K562 (cell line): ENCODE measurements around the gene ABHD3. TPM values are rescaled to one million over a fixed set of nuclear protein-coding genes. Genes with fewer than 3 reads are reported as not detected.
A peak's percentile ranks its signal among the peaks of the same experiment; 100 is the strongest.

Source experiments
- CBFB ChIP-seq: sonication (generic); formaldehyde crosslinking; IDR thresholded peaks from 2 replicates; pipeline ENCODE4 v1.4.0; 2020; ENCODE audit warnings: mild to moderate bottlenecking, missing genetic modification reagents
- CC2D1A ChIP-seq: fragments of 450-650 bp; IDR thresholded peaks from 2 replicates; pipeline ENCODE4 v1.6.1; 2017; ENCODE audit warnings: mild to moderate bottlenecking
- IFI16 ChIP-seq: fragments of 250-450 bp; sonication (Bioruptor Pico); IDR thresholded peaks from 2 replicates; pipeline ENCODE4 v2.1.2; 2022; ENCODE audit warnings: mild to moderate bottlenecking, inconsistent platforms
- MAZ ChIP-seq, 2 experiments: fragments of 450-650 bp in 1 of 2; sonication (generic) in 1 of 2; formaldehyde crosslinking; IDR thresholded peaks in 1 of 2; conservative IDR thresholded peaks in 1 of 2; 2 replicates each; pipeline versions ENCODE4 v1.4.0 to v1.5.0; 2020; ENCODE audit warnings: mild to moderate bottlenecking in 1 of 2, missing genetic modification reagents in 1 of 2
- MEF2A ChIP-seq: IDR thresholded peaks from 2 replicates; pipeline ENCODE4 v1.6.1; 2011; ENCODE audit warnings: low read depth, mild to moderate bottlenecking, low read length, moderate library complexity; ENCODE audit not compliant: control insufficient read depth
- MTF1 ChIP-seq: fragments of 250-450 bp; sonication (Bioruptor Pico); IDR thresholded peaks from 2 replicates; pipeline ENCODE4 v1.9.0; 2021; ENCODE audit warnings: moderate library complexity, mild to moderate bottlenecking, inconsistent platforms, borderline replicate concordance
- NCOA1 ChIP-seq: fragments of 450-650 bp; IDR thresholded peaks from 2 replicates; pipeline ENCODE4 v1.6.1; 2016; ENCODE audit warnings: low read depth
- NFIC ChIP-seq: fragments of 450-650 bp; IDR thresholded peaks from 2 replicates; pipeline ENCODE4 v1.6.1; 2017; ENCODE audit warnings: mild to moderate bottlenecking, inconsistent platforms
- NFXL1 ChIP-seq: fragments of 450-650 bp; formaldehyde crosslinking; IDR thresholded peaks from 2 replicates; pipeline ENCODE4 v1.4.0; 2021; ENCODE audit warnings: mild to moderate bottlenecking
- NUFIP1 ChIP-seq: fragments of 450-650 bp; IDR thresholded peaks from 2 replicates; pipeline ENCODE4 v1.6.1; 2018; ENCODE audit not compliant: partially characterized antibody
- RBM39 ChIP-seq: fragments of 200-400 bp; formaldehyde crosslinking; optimal IDR thresholded peaks from 2 replicates; pipeline ENCODE3; 2018; ENCODE audit warnings: low read depth, low read length
- SMAD1 ChIP-seq: fragments of 150-350 bp; IDR thresholded peaks from 2 replicates; pipeline ENCODE4 v1.6.1; 2014; ENCODE audit warnings: low read length, low read depth; ENCODE audit not compliant: partially characterized antibody
- SMARCA4 ChIP-seq: fragments of 450-650 bp; IDR thresholded peaks from 2 replicates; pipeline ENCODE4 v1.6.1; 2016
- SREBF2 ChIP-seq: sonication (generic); formaldehyde crosslinking; IDR thresholded peaks from 2 replicates; pipeline ENCODE4 v1.4.0; 2020; ENCODE audit warnings: mild to moderate bottlenecking, missing genetic modification reagents
- TSC22D4 ChIP-seq: fragments of 450-650 bp; IDR thresholded peaks from 2 replicates; pipeline ENCODE4 v1.6.1; 2016; ENCODE audit warnings: missing genetic modification characterization, missing biosample characterization, control low read depth
- ZNF133 ChIP-seq: fragments of 250-450 bp; sonication (Bioruptor Pico); IDR thresholded peaks from 2 replicates; pipeline ENCODE4 v1.4.0; 2020; ENCODE audit warnings: mild to moderate bottlenecking
- ZNF165 ChIP-seq: fragments of 250-450 bp; sonication (Bioruptor Pico); IDR thresholded peaks from 2 replicates; pipeline ENCODE4 v1.4.0; 2020; ENCODE audit warnings: borderline replicate concordance
- ZNF212 ChIP-seq: fragments of 450-650 bp; formaldehyde crosslinking; IDR thresholded peaks from 2 replicates; pipeline ENCODE4 v1.4.0; 2020; ENCODE audit warnings: mild to moderate bottlenecking
- ZNF444 ChIP-seq: fragments of 250-450 bp; sonication (Bioruptor Pico); IDR thresholded peaks from 2 replicates; pipeline ENCODE4 v1.4.0; 2020; ENCODE audit warnings: mild to moderate bottlenecking, moderate library complexity
- ZNF551 ChIP-seq: fragments of 250-450 bp; sonication (Bioruptor Pico); IDR thresholded peaks from 2 replicates; pipeline ENCODE4 v1.5.0; 2021; ENCODE audit warnings: mild to moderate bottlenecking, moderate library complexity
- ZNF699 ChIP-seq: fragments of 250-450 bp; sonication (Bioruptor Pico); IDR thresholded peaks from 2 replicates; pipeline ENCODE4 v1.8.0; 2021; ENCODE audit warnings: mild to moderate bottlenecking, moderate library complexity; ENCODE audit not compliant: insufficient replicate concordance
- ZNF766 ChIP-seq: fragments of 200-800 bp; sonication (Bioruptor generic); conservative IDR thresholded peaks from 2 replicates; pipeline ENCODE4 v1.6.1; 2016; ENCODE audit warnings: missing genetic modification characterization, missing compliant biosample characterization
- polyA plus RNA-seq, 8 experiments: library from polyadenylated mRNA; depleted of rRNA in 4 of 8; stranded (reverse) in 5 of 8; unstranded in 3 of 8; fragments of >200 nt; fragmentation: Nextera tagmentation in 2 of 8; fragmentation: Illumina TruSeq in 1 of 8; extraction: Ambion mirVana in 2 of 8; extraction: Trizol in 1 of 8; gene quantifications; 2 replicates each; pipeline versions ENCODE4 v1.2.1 to v1.2.3, GENCODE V29; 2011 to 2014; ENCODE audit warnings: inconsistent platforms in 1 of 8, missing spikeins in 1 of 8
- total RNA-seq, 7 experiments: library from RNA; depleted of rRNA in 6 of 7; stranded (reverse); fragments of >200 nt in 6 of 7; fragmentation: Illumina TruSeq in 2 of 7; extraction: Trizol in 2 of 7; gene quantifications; 2 replicates each; pipeline versions ENCODE4 v1.2.1 to v1.2.3, GENCODE V29; 2011 to 2021; ENCODE audit warnings: low replicate concordance in 1 of 7
- TF ChIP-seq, protein P1 (sequence below): fragments of 250-450 bp; sonication (Bioruptor Pico); IDR thresholded peaks from 2 replicates; pipeline ENCODE4 v1.6.1; 2021; ENCODE audit warnings: mild to moderate bottlenecking
- TF ChIP-seq, protein P2 (sequence below): fragments of 450-650 bp; IDR thresholded peaks from 2 replicates; pipeline ENCODE4 v1.6.1; 2016; ENCODE audit warnings: mild to moderate bottlenecking
- TF ChIP-seq, protein P3 (sequence below), 2 experiments: IDR thresholded peaks in 1 of 2; conservative IDR thresholded peaks in 1 of 2; 2 replicates each; pipeline ENCODE4 v1.6.1; 2016; ENCODE audit warnings: low read depth in 2 of 2, mild to moderate bottlenecking in 1 of 2, missing compliant biosample characterization in 1 of 2, missing genetic modification characterization in 1 of 2, moderate library complexity in 1 of 2

ABHD3 gene
- total and polyA plus RNA-seq, 9 of the 15 experiments (the other 6 are each of a cell fraction or from before 2014, with no cell fraction given): 6.3 to 38.8 (median 19.4) TPM

DNA sequence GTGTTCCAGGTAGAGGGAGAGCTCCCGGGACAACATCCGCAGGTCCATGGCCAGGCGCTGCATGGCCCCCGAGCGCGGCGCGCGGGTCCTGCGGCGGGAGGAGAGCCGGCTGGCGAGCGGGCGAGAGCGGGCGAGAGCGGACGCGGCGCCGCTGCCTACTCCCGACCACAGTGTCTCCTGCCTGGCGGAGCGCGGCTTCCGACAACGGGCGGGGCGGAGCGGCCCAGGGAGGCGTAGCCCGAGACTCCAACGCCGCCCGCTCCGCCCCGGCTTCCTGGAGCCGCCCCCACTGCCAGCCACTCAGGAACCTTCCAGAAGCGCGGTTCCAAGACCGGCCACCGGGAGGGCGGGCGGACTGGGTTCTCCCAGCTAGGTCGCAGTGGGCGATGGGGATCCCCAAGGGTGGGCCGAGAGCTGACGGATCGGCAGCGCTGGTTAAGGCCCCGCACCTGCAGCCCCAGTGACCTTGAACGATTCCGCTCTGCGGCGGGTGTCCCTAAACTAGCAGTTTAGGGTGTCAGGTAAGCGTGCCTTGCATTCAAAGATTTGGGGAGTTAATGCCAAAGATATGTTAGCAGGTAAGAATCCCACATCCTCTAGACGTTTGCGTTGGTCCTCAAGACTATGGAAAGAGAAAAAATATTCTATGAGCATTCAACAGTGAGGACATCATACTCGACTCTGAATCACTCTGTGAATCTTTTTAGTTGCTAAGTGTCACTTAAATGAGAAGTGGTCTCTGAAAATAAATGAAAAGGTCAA is at the start of gene ABHD3 (continued):
- TF ChIP-seq, protein P1, sequence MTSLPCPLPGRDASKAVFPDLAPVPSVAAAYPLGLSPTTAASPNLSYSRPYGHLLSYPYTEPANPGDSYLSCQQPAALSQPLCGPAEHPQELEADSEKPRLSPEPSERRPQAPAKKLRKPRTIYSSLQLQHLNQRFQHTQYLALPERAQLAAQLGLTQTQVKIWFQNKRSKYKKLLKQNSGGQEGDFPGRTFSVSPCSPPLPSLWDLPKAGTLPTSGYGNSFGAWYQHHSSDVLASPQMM (CRISPR knock-in tag): no peak
- TF ChIP-seq RBM39 (no peak), SREBF2 (no peak), CBFB (no peak), ZNF699 (CRISPR knock-in tag) (no peak), MAZ (CRISPR knock-in tag; conservative IDR thresholded peaks at IDR 0.05 in 1 of 2, IDR thresholded peaks at IDR 0.05 in 1 of 2) (peak; percentile 74 to 84), IFI16 (CRISPR knock-in tag) (no peak), ZNF551 (CRISPR knock-in tag) (no peak), TSC22D4 (tag) (no peak), ZNF133 (no peak), MEF2A (no peak), ZNF212 (CRISPR knock-in tag) (no peak), NUFIP1 (no peak), SMAD1 (no peak), ZNF165 (no peak), NFIC (no peak; the same call in 1 of the 2 replicates), ZNF766 (CRISPR knock-in tag) (no peak), NCOA1 (no peak), NFXL1 (CRISPR knock-in tag) (no peak), ZNF444 (CRISPR knock-in tag) (no peak), CC2D1A (no peak), MTF1 (CRISPR knock-in tag) (no peak), SMARCA4 (peak; percentile 24; the same call in 1 of the 2 replicates)
- TF ChIP-seq, protein P2, sequence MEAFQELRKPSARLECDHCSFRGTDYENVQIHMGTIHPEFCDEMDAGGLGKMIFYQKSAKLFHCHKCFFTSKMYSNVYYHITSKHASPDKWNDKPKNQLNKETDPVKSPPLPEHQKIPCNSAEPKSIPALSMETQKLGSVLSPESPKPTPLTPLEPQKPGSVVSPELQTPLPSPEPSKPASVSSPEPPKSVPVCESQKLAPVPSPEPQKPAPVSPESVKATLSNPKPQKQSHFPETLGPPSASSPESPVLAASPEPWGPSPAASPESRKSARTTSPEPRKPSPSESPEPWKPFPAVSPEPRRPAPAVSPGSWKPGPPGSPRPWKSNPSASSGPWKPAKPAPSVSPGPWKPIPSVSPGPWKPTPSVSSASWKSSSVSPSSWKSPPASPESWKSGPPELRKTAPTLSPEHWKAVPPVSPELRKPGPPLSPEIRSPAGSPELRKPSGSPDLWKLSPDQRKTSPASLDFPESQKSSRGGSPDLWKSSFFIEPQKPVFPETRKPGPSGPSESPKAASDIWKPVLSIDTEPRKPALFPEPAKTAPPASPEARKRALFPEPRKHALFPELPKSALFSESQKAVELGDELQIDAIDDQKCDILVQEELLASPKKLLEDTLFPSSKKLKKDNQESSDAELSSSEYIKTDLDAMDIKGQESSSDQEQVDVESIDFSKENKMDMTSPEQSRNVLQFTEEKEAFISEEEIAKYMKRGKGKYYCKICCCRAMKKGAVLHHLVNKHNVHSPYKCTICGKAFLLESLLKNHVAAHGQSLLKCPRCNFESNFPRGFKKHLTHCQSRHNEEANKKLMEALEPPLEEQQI: no peak
- TF ChIP-seq, protein P3, sequence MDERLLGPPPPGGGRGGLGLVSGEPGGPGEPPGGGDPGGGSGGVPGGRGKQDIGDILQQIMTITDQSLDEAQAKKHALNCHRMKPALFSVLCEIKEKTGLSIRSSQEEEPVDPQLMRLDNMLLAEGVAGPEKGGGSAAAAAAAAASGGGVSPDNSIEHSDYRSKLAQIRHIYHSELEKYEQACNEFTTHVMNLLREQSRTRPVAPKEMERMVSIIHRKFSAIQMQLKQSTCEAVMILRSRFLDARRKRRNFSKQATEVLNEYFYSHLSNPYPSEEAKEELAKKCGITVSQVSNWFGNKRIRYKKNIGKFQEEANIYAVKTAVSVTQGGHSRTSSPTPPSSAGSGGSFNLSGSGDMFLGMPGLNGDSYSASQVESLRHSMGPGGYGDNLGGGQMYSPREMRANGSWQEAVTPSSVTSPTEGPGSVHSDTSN (CRISPR knock-in tag; IDR thresholded peaks at IDR 0.05; ENCODE audit: low read depth): no peak
- TF ChIP-seq, protein P3 (tag; conservative IDR thresholded peaks at IDR 0.05; ENCODE audit: low read depth): no peak
